ENCODE results near the gene IQCF2.
"Not testable (repeated sequence)": the region's sequence is repeated elsewhere in the genome, so short reads cannot be mapped to it uniquely, and the experiment has no call there.

The IQCF2 gene

DNA sequence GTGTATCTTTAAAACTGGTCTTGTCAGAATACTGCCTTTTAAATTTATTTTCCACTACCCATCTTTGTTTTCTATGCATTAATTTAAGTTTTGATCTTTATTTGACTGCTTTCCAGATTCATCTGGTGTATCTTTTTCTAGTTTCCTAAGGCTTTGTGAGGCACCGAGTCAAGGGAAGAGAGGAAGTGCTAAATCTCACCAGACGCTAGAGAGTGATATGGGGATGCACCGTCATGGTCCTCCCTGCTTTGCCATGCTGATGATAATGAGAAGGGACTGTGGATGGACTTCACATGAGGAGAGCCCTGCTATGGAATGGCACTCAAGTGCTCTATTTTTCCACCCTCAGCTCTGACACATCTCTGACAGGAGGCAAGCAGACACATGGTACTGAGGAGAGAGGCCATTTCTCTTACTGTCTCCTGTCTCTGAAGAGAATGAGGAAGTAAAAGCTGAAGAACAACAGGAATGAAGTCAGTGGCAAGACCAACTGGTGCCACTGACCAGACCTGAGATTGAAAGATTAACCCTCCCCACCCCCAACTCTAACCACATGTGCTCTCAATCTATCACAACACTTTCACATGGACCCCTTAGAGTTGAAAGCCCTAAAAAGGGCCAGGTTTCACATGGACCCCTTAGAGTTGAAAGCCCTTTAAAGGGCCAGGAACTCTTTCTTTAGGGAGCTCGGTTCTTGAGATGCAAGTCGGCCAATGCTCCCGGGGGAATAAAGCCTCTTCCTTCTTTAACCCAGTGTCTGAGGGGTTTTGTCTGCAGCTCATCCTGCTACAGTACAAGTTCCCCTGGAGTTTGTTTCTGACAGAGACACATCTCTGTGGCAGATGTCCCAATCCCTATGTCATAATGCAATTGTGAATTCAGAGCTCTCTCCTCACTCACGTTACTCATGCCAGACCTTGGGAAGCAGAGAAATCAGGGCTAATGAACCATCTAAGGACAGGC is at the start of gene IQCF2:
IQCF2 (plus strand) TSS at position 913 of the 963 bp plus-strand sequence. CDS start 52 bp downstream, outside the sequence.
- no peak for DNase-seq (ENCODE audit: low read depth in 2 of 2)

- no peak for DNase-seq (ENCODE audit: low read depth in 2 of 2)
These were observed 47.9 kb upstream of the IQCF2 start for GRCh38 chr3:51813539-51813938.

- DNase-seq (ENCODE audit: low read depth in 2 of 2) = no peak
These were observed 47.4 kb upstream of the IQCF2 start for GRCh38 chr3:51814034-51814433.

GRCh38 chr3:51815614-51816013 is 45.8 kb upstream of the IQCF2 start:
- DNase-seq (ENCODE audit: low read depth in 2 of 2) = no peak

GRCh38 chr3:51816723-51817122 is 44.7 kb upstream of the IQCF2 start:
- DNase-seq (ENCODE audit: low read depth in 2 of 2) = no peak

- DNase-seq (ENCODE audit: low read depth in 2 of 2) = no peak
These were observed 44.0 kb upstream of the IQCF2 start for GRCh38 chr3:51817375-51817774.

DNA sequence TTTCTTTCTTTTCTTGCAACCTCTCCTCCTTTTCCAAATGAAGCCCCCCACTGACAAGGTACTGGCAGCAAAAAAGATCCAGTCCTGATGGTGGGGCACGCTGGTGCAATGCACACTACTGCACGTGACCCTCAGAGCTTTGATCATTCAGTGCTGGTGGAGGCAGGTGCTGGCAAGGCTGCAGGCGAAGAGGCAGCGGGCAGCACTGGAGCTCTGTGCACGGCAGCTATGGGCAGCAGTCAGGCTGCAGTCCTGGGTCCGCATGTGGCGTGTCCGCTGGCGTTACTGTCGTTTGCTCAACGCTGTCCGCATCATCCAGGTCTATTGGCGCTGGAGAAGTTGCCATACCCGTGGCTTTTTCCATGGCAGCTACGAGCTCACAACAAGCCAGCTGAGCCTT is 42.3 kb upstream of the IQCF2 start:
- DNase-seq (ENCODE audit: low read depth in 2 of 2) = no peak

DNA sequence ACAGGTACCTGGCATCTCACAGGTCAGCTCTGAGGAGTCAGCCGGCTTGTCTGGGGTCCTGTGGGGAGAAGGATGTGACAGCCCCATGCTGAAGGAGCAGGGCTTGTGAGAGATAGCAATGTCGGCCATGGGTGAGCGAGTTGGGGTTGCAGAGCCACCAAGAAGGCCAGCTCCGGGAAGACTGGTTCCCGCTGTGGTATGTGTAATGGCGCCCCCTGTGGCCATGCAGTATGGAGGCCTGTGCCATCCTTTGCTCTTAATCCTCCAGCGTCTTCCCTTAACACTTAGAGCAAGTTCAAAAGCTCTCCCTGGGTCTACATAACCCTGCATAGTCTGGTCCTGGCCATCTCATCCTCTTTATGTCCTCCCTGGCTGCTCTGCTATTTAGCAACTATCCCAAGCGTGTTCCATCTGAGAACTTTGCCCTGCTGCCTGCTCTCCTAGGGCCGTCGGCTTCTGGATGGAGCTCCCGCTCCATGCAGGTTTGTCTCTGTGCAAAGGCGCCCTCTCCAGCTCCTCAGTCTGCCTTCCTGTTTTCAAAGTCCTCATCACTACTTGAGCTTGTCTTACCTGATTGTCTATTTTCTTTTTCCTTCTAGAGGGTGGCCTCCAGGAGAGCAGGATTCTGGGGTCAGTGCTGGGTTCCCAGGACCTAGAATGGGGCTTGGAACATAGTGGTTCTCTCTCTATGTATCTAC is 41.6 kb upstream of the IQCF2 start:
- peak in 1 of 2 experiments; percentile 15 for DNase-seq (ENCODE audit: low read depth in 2 of 2)

- no peak for DNase-seq (ENCODE audit: low read depth in 2 of 2)
These were observed 33.1 kb upstream of the IQCF2 start for GRCh38 chr3:51828297-51828696.

DNA sequence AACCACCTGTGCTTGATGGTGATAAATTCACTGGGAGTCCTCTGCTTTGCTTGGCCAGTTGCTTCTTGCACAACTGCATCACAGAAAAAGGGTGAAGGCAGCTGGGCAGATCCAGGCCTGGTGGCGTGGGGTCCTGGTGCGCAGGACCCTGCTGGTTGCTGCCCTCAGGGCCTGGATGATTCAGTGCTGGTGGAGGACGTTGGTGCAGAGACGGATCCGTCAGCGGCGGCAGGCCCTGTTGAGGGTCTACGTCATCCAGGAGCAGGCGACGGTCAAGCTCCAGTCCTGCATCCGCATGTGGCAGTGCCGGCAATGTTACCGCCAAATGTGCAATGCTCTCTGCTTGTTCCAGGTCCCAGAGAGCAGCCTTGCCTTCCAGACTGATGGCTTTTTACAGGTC is 31.1 kb upstream of the IQCF2 start:
- DNase-seq (ENCODE audit: low read depth in 2 of 2) = no peak

GRCh38 chr3:51830836-51831385 is 30.5 kb upstream of the IQCF2 start:
- DNase-seq (ENCODE audit: low read depth in 2 of 2) = no peak

DNA sequence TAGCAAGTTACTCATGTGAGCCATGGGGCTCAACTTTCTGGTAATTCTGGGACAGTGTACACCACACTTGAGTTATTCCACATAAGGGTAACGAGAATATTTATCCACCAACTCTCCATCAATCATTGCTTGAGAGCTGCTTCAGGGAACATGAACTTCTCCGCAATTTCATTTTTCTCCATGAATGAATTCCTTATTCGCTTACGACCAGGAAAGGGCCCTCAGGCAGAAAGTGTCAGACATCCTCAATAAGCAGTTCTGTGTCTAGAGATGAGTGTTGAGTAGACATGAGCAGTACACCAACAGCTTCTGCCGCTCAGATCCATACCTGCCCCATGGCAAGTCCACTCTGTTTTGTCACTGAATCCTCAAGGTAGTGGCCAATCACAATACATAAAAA is 24.8 kb upstream of the IQCF2 start:
- DNase-seq (ENCODE audit: low read depth in 2 of 2) = no peak

DNA sequence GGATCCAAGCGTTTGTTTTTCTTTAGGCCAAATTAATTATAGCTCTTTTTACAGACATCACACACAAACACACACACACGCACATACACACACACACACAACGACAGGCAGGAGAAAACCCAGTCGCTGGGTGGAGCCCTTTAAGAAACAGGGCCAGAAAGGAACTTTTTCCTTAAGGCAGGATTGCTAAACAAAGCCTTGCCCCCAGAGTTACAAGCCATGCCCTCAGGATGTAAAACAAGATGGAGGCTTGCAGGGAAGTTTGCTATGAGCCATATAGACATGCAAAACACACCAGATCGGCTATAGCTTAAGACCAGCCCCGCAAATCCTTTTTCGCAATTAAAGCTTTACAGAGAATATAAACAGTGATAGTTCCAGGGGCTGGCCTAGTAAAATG is 16.3 kb upstream of the IQCF2 start:
- DNase-seq (ENCODE audit: low read depth in 2 of 2) = no peak

DNA sequence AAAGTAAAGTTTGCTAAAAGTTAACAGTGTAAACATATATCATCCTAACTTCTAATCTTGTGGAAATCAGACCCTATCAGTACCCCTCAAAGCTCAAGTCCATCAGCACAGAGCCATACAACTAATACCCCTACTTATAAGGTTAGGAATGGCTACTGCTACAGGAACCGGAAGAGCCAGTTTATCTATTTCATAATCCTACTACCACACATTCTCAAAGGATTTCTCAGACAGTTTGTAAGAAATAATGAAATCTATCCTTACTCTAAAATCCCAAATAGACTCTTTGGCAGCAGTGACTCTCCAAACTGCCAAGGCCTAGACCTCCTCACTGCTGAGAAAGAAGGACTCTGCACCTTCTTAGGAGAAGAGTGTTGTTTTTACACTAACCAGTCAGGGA is 6.0 kb upstream of the IQCF2 start:
- DNase-seq (ENCODE audit: low read depth in 2 of 2) = not testable (repeated sequence)

DNA sequence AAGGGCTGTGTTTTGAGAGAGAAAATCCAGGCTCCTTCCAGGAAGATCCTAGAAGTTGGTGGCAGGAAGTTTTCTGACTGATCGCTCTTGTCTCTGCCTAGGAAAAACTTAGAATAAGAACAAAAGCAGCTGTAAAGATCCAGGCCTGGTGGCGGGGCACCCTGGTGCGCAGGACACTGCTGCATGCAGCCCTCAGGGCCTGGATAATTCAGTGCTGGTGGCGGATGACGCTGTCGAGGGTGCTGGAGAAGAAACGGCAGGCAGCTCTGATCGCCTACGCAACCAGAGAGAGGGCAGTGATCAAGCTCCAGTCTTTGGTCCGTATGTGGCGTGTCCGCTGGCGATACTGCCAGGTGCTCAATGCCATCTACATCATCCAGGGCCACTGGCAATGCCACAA is 1.5 kb downstream of the IQCF2 start:
- DNase-seq (ENCODE audit: low read depth in 2 of 2) = no peak

DNA sequence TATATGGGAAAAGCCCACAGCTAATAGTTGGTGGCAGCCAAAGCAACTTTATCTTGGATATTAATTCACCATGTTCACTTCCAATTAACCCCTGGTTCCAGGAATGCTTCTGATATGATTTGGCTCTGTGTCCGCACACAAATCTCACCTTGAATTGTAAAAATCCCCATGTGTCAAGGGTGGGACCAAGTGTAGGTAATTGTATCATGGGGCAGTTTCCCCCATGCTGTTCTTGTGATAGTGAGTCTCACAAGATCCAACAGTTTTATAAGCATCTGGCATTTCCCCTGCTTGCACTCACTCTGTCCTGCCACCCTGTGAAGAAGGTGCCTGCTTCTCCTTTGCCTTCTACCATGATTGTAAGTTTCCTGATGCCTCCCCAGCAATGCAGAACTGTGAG is 7.5 kb downstream of the IQCF2 start:
- not testable (repeated sequence) for DNase-seq (ENCODE audit: low read depth in 2 of 2)

- no peak for DNase-seq (ENCODE audit: low read depth in 2 of 2)
These were observed 7.9 kb downstream of the IQCF2 start for GRCh38 chr3:51869304-51869703.

DNA sequence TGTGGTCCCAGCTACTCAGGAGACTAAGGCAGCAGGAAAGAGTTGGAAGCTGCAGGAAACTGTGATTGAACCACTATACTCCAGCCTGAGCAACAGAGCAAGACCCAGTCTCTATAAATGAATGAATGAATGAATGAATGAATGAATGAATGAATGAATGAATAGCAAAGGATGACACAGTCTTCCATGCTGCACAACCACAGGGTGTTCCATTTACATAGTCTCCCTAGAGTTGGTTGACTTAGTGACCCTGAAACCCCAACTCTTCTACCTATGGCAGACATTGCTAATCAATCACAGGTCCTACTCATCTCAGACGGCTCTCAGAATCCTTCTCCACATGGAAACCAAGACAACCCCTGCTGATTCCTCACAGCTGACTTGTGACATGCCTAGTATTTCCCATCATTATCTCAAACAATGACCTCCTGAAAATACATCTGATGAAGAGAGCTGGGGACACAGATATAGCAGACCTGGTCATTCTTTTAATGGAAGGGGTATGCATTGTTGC is 11.9 kb downstream of the IQCF2 start:
- no peak for DNase-seq (ENCODE audit: low read depth in 2 of 2)

DNA sequence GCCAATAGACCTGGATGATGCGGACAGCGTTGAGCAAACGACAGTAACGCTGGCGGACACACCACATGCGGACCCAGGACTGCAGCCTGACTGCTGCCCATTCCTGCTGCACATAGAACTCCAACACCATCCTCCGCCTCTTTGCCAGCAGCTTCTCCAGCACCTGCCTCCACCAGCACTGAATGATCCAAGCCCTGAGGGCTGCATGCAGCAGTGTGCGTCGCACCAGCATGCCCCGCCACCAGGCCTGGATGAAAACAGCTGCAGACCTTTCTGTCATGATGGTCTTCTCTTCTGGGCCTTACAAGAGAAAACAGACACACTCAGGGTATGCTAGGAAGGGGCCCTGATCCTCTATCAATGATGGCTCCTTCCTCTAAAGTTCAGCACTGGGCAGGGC is 12.5 kb downstream of the IQCF2 start:
- no peak for DNase-seq (ENCODE audit: low read depth in 2 of 2)

DNA sequence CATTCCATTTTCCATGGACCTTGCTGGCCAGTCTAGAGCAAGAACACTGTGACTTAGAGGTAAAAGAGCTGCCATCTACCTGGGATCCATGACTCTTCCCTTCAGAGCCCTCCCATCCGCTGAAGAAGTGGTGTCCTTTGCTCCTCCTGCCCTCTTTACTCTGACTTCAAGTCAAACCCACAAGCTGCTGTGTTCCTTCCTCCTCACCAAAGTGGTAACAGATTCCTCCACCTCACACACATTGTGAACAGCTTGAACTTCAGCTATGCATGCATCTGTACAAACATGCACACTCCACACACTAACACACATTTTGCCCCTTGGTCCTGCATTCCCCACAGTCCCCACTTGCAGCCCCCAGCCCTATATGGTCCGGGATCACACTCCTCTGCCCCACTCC is 13.0 kb downstream of the IQCF2 start:
- DNase-seq (ENCODE audit: low read depth in 2 of 2) = no peak

DNA sequence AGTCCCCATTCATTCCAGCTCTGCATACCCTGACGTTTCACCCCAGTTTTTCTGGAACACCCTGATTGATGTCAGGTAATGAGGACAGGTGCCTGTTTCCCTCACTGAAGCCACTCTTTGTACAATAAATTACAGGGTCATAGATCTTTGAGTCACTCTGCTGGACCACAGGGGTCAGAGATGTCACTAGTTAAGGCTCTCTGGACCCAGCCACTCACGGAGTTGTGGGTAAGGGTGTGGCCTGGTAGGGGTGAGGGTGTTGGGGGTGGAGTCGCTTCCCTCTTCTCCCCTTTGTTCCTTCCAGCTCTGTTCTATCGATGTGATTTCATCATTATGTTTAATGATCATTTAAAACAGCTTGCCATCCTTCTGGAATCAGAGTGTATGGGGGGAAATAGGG is 13.5 kb downstream of the IQCF2 start:
- no peak for DNase-seq (ENCODE audit: low read depth in 2 of 2)

GRCh38 chr3:51875501-51875900 is 14.1 kb downstream of the IQCF2 start, which contains the start of gene IQCF5:
Gene IQCF5, minus strand, starts transcription at chr3:51875601. Its CDS starts 70 bp downstream, at chr3:51875531.
- DNase-seq (ENCODE audit: low read depth in 2 of 2) = no peak
